GM10248 (cell line): ENCODE data around the gene MARVELD1.
A peak's percentile ranks its signal among the peaks of the same experiment; 100 is the strongest.

Experiments used
- CTCF ChIA-PET: fragments of 300-600 bp; sonication (Branson Sonifier 250); formaldehyde crosslinking; extraction: SDS; loops from one replicate; lab custom pipeline; 2021; ENCODE audit warnings: antibody characterized with exemption; lab: Yijun Ruan, JAX
- POLR2A ChIA-PET: fragments of 350-650 bp; sonication (Branson Sonifier 250); formaldehyde crosslinking; extraction: SDS; loops from one replicate; lab custom pipeline; 2020; ENCODE audit warnings: antibody characterized with exemption; lab: Yijun Ruan, JAX
- DNase-seq: peaks from one replicate; pipeline ENCODE4 v3.0.0; 2012; ENCODE audit errors: extremely low spot score
- CTCF ChIP-seq: IDR thresholded peaks from 2 replicates; pipeline ENCODE4 v1.5.1; 2012; ENCODE audit warnings: mild to moderate bottlenecking, low read depth; ENCODE audit errors: extremely low read depth, missing control alignments, control extremely low read depth

MARVELD1 gene

DNA sequence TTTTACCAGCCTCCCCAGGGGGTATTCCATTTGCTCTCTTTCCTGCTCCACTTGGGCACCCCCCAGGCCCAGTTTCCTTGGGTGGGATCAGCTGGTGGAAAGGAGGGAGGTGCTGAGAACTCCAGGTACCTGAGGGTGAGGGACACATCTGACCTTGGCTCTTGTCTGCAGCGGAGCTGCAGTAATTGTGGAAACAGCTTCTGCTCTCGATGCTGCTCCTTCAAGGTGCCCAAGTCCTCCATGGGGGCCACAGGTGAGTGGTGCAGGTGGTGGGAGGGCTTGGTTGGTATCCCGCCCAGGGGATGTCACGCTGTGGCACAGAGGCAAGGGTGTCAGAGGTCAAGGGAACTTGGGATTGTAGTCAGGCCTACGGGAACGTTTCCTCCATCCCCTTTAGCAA lies 43.9 kb downstream of the MARVELD1 start:
- CTCF ChIA-PET: no interaction called here
- no peak for TF ChIP-seq CTCF
- DNase-seq: no peak
- POLR2A ChIA-PET: interaction anchor here (0.6 kb wide), 1 partner anchor 12 kb away, joined by 3 read pairs; no protein-coding TSS in a partner anchor

- peak; percentile 90 for TF ChIP-seq CTCF
- CTCF ChIA-PET: interaction anchor here (0.8 to 3.8 kb wide), 9 partner anchors 8 to 76 kb away, joined by 3 to 11 read pairs (median 4); partner anchors contain the start of genes AVPI1 and ZFYVE27
- POLR2A ChIA-PET: no interaction called here
- peak; percentile 72 for DNase-seq
These were observed 45.8 kb downstream of the MARVELD1 start for GRCh38 chr10:97759158-97759887.

GRCh38 chr10:97759946-97760345 lies 46.4 kb downstream of the MARVELD1 start:
- POLR2A ChIA-PET: no interaction called here
- CTCF ChIA-PET: interaction anchor here (0.9 to 3.8 kb wide), 8 partner anchors 9 to 76 kb away, joined by 3 to 11 read pairs (median 4); partner anchors contain the start of gene AVPI1
- DNase-seq: peak; percentile 11
- no peak for TF ChIP-seq CTCF

- DNase-seq: no peak
- POLR2A ChIA-PET: no interaction called here
- TF ChIP-seq CTCF: no peak
- CTCF ChIA-PET: interaction anchor here (0.9 to 3.8 kb wide), 7 partner anchors 9 to 59 kb away, joined by 3 to 11 read pairs (median 4); no protein-coding TSS in a partner anchor
These were observed 47.1 kb downstream of the MARVELD1 start for GRCh38 chr10:97760461-97761257.

GRCh38 chr10:97761331-97761865 lies 47.9 kb downstream of the MARVELD1 start:
- ChIA-PET POLR2A (no interaction called here), CTCF (interaction anchor here (1.3 to 3.8 kb wide), 3 partner anchors 31 to 60 kb away, joined by 3 to 11 read pairs (median 3); no protein-coding TSS in a partner anchor)
- no peak for DNase-seq
- no peak for TF ChIP-seq CTCF

DNA sequence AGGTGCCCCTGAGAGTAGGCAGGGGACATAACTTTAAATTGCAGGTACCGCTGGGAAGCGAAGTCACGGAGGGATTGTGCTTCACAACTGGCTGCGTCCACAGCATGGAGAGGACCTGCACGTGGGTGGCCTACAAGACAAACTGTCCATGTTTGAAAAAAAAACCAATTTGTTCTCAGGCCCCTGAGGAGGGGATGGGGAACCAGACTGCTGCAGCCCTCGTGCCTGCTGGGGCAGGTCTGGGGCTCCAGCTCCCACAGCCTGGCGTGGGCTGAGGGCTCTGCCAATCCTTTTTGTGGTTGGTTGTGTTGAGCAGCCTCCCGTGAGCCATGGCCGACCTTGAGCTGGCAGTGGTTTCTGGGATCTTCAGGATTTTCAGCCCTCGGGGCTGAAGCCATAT lies 48.5 kb downstream of the MARVELD1 start:
- POLR2A ChIA-PET: no interaction called here
- CTCF ChIA-PET: interaction anchor here (1.1 to 3.8 kb wide), 5 partner anchors 30 to 284 kb away, joined by 3 to 11 read pairs (median 3); no protein-coding TSS in a partner anchor
- no peak for TF ChIP-seq CTCF
- DNase-seq: no peak
